ENCODE results near the gene SLC12A2.

The SLC12A2 gene

DNA sequence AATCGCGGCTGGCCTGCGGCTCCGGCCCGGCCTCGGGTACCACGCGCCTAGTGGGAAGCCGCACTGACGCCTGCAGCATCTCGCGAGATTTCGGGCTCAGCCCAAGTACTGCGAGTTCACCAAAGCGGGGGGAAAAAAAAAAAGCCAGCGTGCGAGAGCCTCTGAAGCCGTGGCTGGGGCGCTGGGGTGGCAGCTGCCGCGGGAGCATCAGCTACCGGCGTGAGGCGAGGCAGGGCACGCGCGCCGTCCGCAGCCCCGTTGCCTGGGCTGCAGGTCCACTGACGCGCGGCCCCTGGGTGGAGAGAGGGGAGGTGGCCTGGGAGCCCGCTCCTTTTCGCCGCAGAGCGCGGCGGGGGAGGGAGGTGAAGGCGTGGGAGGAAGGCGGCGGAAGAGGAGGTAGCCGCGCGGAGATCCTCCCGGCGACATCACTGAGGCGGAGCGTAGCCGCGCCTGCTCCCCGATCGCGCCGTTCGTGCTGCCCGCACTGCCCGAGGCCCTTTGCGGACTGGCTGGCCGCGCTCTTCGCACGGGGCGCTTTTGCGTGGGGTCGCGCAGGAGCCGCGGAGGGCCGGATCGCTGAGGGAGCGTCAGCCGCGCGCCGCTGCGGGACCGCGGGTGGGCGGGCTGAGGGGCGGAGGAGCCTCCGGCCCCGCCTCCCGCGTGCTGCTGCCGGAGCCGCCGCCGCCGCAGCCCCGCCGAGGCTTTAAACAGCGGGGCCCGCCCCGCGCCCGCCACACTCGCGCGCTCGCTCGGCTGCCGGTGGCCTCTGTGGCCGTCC is at the start of gene SLC12A2:
TSS of gene SLC12A2 (plus strand) at position 734 of the 778 bp plus-strand sequence. CDS start 189 bp downstream, outside the sequence.
- peak; percentile 92 for DNase-seq (ENCODE audit: low spot score)

DNA sequence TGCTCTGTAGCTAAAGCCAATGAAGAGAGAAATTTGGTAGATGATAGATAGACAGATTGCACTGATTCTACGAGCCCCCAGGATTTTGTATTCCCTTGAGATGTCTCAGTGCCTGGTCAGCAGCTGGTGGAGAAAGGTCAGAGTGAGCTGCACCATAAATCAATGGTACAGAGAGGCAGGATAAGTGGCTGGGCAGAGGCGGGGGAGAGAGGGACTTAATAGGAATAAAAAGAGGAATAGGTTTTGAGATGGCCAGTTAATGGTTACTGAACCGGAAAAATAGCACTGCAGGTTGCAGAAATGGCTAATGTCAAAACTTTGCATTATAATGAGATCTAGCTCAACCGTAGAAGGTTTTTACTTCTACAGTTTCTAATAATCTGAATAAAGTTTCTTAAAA is 47.9 kb upstream of the SLC12A2 start:
- no peak for DNase-seq (ENCODE audit: low spot score)

DNA sequence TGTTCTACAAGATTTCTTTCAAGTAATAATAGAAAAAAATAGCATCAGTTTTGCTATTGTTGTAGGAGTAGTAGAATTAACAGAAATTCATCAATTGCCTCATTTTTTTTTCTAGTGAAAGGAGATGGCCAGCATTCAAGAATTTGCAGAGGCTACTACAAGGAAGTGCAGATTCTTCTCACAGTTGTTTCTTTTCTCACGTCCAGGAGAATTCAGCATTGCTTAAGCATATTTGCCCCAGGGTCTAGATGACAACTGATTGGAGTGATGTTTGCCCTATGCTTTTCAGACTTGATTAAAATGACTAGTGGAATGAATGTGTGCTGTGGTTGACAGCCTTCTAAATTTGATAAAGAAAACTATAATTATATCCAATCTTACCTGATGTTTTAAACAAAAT is 46.6 kb upstream of the SLC12A2 start:
- no peak for DNase-seq (ENCODE audit: low spot score)

DNA sequence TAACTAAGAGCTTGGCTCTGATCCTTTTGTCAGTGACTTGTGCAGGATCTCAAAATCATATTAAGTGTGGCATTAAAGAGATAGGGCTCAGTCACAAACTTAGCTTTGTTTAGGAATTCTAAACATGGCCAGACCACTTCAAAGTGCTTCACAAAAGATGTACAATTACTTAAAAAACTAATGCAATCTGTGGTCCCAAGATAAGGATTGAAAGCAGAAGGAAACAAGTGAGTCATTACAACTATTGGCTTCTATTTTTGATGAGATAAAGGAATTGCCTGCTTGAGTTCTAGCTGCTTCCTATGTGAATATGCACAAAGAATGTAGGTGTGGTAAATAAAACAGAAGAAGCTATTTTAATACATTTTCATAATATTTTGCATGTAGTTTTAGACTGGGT is 44.9 kb upstream of the SLC12A2 start:
- peak; percentile 4 for DNase-seq (ENCODE audit: low spot score)

DNA sequence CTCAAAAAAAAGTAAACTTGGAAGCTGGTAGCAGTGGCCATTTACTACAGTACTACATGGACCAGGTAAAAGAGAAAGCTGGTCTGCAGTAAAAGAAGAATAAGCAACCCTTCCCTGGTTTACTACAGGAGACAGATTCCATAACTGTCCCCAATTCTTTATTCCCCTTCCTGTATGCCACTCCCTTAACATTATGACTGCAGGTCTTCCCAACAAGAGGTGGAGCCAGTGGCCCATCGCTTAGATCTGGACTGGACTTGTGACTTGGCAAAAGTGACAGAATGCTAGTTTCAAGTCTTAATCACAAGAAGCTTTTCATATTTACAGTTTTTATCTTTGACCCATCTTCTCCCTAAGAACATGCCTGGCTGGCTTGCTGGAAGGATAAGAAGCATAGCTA is 42.6 kb upstream of the SLC12A2 start:
- no peak for DNase-seq (ENCODE audit: low spot score)

DNA sequence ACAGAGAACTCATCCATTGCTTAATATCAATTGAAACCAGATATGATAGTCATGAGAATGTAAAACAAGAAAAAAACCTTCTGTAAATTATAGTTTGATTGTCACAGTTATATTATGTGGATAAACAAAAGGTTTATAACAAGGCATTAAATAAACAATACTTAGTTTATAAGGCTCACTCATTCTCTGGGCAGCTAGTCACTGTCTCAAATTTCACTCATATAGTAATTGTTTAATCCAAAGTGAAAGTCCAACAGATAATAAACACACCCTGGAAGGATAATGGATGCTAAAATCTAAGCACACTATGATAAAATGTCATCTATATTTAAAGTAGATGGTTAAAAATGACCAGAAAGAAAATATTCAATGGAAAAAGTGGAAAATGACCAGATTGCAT is 30.8 kb upstream of the SLC12A2 start:
- no peak for DNase-seq (ENCODE audit: low spot score)

DNA sequence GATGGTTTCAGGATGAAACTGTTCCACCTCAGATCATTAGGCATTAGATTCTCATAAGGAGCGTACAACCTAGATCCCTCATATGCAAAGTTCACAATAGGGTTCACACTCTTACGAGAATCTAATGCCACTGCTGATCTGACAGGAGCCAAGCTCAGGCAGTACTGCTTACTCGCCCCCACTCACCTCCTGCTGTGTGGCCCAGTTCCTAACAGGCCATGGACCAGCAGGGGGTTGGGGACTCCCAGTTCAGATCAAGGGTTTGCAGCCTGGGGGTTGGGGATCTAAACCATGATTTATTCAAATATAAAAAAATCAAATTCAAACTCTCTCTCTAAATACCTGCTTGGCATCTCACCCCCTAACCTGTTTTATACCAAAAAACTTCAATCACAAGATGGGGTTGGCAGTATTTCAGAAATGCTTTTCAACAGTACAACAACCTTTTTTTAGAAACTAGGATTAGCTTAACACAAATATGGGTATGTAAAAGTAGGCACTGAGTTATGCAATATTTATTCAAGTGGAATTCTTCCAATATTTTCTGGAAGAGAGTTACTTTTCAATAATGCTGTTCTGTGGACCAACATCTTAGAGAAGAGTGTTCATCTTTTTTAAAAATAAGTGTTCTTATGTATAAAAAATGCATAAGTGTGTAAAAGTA is 30.1 kb upstream of the SLC12A2 start:
- no peak for DNase-seq (ENCODE audit: low spot score)

DNA sequence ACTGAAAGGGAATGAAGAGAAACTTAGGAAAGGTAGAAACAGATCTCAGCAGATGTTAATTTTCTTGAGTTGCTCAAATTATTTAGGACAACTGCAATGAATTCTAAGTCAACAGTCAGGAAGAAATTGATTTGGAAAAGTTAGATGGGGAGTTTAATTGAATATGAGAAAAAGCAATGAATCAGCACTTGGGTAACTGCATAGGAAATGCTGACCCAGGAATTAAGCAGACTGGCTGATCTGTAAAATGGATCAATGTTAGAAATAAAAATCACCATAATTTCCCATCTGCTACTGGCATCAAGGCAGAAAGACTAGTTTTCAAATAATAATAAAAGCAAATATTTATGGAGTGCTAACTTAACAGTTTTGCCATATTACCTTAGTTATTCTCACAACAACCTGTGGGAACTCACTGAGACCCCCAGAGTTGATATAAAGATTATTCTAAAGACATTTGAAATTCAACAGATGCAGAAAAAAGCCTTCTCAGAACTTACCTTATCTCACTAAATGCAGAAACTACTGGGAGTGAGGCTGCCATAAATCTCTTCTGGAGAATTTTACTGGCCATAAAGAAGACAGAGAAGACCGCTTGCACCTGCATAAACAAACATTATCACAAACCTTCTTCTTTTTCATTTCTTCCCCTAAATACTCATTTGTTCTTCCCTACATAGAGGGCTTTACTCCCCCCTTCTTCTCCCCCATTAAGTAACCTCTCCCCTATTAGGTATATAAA is 22.8 kb upstream of the SLC12A2 start:
- no peak for DNase-seq (ENCODE audit: low spot score)

DNA sequence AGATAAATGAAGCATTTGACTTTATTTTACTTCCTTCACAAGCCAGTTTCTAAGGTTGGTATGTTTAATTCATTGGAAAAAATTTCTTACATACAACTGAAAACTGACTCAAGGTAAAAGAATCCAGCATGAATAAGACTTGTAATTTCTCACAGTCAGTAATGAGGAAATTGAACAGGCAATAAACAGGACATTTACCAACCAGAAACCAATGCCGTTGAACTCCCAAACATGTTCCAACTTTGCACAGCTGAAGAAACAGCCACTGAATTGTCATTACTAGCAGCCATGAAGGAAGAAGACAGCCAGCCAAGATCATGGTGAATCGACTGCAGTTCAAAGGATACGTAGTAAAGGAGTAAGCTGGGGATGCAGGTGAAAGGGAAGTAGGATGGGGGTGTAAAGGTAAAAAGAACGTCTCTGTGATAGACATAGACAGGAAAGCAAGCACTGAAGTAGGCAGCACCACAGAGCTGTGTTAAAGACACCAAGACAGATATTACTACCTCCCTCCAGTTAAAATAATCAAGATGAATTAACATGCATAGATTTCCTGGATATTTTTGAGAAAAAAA is 21.3 kb upstream of the SLC12A2 start:
- no peak for DNase-seq (ENCODE audit: low spot score)

DNA sequence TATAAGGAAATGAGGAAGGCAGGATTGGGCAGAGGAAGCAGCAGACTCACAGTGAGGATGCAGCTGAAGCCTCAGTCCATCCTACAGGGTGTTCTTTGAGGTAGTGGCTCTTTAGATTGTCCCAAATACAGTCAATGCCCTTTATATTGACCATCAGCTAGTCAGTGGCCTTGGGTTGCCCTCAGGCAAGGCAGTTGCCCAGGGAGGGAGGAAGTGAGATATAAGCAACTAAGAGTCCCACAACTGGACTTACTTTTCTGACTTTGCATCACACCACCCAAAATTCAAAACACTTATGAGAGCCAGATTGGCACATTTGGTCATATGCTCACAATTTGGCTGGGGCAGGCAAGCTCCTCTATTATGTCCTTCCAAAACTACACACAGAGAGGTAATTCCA is 9.4 kb upstream of the SLC12A2 start:
- DNase-seq (ENCODE audit: low spot score), result no peak

DNA sequence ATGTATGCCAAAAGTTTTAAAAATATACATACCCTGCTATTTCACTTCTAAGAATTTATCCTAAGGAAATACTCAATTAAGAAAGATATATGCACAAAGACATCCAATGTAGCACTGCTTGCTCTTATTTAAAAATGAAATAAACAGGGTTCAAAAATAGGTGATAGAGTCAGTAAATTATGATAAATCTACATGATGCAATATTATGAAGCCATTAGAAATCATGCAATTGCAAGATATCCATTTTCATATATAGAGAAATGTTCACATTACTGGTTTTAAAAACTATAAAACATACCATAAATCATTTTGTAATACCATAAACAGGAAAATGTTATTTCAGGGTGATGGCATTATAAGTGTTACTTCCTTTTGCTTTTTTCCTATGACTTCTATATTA is 8.6 kb upstream of the SLC12A2 start:
- DNase-seq (ENCODE audit: low spot score), result no peak

DNA sequence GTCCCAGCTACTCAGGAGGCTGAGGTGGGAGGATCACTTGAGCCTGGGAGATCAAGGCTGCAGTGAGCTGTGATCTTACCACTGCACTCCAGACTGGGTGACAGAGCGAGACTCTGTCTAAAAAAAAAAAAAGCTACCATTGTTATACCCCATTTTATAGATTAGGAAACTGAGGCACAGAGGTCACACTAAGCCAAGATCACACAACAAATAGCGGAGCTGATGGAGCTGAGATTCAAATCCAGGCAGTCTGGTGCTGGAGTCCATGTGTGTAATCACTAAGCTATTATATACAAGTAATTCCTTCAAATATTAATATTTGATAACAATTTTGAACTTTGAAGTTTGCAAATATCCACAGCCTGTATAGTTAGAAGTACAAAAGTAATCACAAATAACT is 6.0 kb upstream of the SLC12A2 start:
- no peak for DNase-seq (ENCODE audit: low spot score)

DNA sequence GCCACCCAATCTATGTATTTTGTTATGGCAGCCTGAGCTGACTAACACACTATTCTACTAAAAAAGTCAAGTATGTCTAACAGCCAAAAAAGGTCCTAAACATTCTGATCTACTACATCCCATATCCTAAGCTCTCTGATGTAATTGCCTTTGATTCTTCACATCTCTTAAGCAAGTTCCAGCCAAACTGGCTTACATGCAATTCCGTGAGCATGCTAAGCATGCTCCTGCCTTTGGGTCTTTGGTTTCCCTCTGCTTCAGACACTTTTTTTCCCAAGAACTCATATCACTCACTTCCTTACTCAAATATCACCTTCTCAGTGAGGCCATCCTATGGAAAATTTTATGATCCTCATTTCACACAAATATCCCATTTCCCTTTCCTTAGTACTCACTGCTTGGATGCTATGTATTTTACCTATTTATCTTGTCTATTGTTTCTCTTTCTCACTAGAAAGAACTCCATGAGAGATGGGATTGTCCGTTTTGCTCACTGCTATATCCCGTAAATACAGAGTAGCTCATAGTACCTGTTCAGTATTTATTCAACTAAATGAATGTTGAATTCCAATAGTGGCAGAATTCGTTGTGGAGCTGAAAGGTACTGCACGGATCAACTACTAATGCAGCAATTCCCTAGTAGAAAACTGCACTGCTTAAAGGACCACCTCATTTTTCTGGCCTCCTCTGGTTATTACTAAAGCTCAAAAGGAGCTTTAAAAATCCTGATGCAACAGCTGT is 2.3 kb upstream of the SLC12A2 start:
- DNase-seq (ENCODE audit: low spot score), result no peak

DNA sequence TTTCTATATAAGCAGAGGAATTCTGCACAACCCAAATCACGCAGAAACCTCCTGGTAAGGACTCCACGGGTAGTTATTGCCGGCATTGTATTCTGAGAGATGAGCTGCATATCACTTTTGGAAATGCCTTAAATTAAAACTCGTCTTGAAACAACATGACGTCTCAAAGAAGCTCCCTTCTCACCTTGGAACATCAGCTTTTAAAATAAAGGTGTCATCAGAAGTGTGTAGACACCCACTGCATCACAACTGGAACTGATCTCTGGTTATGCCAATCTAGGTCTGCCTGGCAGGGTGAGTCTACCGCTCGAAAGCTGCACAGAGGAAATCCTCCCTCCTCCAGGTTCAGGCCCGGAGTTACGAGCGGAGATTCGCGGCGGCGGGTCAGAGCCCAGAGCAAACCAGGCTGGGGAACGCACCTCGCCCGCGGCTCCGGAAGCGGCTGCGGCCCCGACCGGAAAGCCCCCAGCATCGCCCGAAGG is 974 bp upstream of the SLC12A2 start:
- DNase-seq (ENCODE audit: low spot score), result no peak

DNA sequence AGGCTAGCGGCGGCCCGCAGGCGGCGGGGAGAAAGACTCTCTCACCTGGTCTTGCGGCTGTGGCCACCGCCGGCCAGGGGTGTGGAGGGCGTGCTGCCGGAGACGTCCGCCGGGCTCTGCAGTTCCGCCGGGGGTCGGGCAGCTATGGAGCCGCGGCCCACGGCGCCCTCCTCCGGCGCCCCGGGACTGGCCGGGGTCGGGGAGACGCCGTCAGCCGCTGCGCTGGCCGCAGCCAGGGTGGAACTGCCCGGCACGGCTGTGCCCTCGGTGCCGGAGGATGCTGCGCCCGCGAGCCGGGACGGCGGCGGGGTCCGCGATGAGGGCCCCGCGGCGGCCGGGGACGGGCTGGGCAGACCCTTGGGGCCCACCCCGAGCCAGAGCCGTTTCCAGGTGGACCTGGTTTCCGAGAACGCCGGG is 253 bp downstream of the SLC12A2 start:
- no peak for DNase-seq (ENCODE audit: low spot score)

DNA sequence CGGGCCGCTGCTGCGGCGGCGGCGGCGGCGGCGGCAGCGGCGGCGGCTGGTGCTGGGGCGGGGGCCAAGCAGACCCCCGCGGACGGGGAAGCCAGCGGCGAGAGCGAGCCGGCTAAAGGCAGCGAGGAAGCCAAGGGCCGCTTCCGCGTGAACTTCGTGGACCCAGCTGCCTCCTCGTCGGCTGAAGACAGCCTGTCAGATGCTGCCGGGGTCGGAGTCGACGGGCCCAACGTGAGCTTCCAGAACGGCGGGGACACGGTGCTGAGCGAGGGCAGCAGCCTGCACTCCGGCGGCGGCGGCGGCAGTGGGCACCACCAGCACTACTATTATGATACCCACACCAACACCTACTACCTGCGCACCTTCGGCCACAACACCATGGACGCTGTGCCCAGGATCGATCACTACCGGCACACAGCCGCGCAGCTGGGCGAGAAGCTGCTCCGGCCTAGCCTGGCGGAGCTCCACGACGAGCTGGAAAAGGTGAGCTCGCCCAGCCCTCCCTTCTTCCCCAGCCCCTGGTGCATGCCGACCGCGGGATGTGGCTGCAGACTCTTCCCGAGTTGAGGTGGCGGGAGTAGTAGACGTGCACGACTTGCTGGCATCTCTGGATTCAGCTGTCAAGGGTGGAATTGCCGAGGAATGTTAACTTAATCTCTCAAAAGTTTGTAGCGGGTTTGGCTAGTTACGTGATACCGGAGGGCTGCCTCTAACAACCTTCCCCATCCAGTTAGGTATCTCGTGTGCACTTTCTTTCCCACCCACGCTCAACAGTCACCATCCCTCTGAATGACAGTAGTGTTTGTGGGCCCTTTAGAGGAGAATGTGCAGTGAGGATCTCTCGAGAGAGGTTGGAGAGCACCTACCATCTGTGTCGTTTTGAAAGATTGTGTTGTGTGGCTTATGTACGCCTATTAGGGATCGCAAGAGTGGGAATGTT is 932 bp downstream of the SLC12A2 start:
- no peak for DNase-seq (ENCODE audit: low spot score)

DNA sequence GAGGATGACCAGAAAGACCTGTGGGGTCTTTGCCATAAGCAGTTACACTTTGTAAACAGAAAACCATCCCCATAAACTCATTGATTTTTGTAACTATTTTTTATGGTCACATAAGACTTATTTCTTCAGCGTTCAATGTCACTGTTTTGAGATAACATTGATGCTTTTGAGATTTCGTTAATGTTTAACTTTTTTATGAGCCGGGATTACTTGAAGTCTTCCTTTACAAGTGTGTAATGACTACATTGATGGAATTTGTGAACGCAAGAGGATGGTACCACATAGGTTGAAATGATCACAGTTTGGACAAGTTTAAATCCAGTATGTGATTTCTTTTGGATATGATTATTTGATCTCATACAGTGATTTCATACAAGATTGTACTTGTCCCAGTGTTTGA is 1.8 kb downstream of the SLC12A2 start:
- no peak for DNase-seq (ENCODE audit: low spot score)

DNA sequence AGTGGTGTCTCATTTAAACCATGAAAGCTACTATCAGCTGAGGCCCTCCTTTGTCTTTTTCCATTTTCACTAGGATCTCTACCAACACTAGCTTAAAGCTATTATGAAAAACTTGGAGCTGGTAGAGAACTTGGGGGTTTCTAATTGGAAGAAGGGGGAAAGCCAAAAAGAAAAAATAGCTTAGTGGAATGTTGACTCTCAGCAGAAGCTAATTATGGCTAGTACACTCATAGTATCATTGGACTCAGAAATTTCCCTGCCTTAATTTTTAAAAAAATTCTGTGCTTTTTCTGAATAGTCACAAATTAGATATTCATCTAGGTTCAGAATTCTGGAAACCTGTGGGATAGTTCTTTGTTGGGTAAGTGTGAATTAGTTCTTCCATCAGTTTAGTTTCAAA is 8.0 kb downstream of the SLC12A2 start:
- no peak for DNase-seq (ENCODE audit: low spot score)

DNA sequence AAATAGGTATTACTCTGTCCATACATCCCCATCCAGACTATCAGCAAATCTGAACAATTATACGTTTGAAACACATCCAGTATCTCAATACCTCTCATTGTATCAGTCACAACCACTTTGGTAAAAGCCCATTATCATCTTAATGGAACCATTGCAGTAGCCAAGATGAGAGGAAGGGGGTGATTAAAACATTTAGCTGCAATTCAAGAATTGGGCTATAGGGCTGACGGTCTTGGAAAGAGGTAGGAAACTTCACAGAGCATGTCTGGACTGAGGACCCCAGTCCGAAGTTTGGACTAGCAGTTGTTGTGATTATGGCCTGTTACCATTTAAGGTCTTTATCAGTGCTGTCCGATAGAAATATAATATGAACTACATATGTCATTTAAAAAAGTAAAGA is 8.6 kb downstream of the SLC12A2 start:
- DNase-seq (ENCODE audit: low spot score), result no peak

DNA sequence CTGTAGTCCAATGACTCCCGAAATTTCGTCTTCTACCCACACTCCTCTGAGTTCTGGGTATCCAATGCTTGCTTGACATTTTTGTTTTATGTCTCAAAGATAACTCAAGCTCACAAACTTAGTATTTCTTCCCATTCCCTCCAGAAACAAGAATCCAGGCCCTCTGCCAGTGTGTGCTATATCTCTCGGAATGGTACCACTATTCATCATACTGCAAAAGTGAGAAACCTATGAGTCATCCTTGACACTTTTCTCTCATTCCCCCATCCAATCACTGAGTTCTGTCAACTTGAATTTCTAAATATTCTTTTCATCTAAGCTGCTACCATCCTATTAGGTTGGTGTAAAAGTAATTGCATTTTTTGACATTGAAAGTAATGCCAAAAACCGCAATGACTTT is 9.8 kb downstream of the SLC12A2 start:
- DNase-seq (ENCODE audit: low spot score), result no peak

DNA sequence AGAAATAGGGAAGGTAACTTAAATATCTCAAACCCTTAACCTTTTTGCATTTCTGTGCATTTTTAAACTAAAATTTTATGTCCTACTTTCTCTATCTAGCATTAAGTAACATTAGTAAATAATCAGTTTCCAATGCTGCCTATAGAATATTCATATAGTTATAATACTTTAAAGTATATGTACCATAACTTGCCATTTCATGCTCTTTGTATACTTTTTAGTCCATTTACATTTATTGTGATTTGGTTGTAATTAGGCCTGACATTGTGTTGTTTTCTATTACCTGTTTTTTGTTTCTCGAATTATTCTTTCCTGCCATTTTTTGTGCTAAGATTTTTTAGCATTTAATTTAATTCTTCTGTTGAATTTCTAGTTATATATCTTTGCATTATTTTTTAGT is 13.7 kb downstream of the SLC12A2 start:
- DNase-seq (ENCODE audit: low spot score), result no peak
